ENCODE data around the gene UMODL1. TPM values are rescaled to one million over a fixed set of nuclear protein-coding genes. Genes with fewer than 3 reads are reported as not detected.

The UMODL1 gene
- total RNA-seq, 5 donors from 2014 or later (not counting 1 experiment from before 2014, with no cell fraction given): 0.16 to 0.99 (median 0.82) TPM

GRCh38 chr21:42096566-42096965 lies 25.4 kb downstream of the UMODL1 start:
- peaks cover 0 to 43% of the 10 kb centered on the region in 2 experiments for H3K27me3 ChIP-seq (replicated peaks in 1 of 2; ENCODE audit: control insufficient read depth in 2 of 2, extremely low read depth in 1 of 2, insufficient read depth in 2 of 2, low read length in 1 of 2)
- H3K4me1 Mint-ChIP-seq: no peaks in the 10 kb centered on the region
- no peaks in the 10 kb centered on the region for H3K9me3 ChIP-seq
- no peak overlapping the region for H3K27ac ChIP-seq (ENCODE audit: low read length)
- H3K36me3 ChIP-seq (ENCODE audit: control insufficient read depth in 2 of 2, extremely low read depth in 1 of 2, insufficient read depth in 1 of 2, low read length in 1 of 2): no peaks in the 10 kb centered on the region
- DNase-seq (no peak), ATAC-seq (replicated peaks in 1 of 4) (no peak)
- ChIA-PET CTCF (no interaction called here), POLR2A (no interaction called here)
- WGBS (ENCODE audit: insufficient coverage): 82% methylated on average over 3 of the region's 10 CpGs
- peaks cover 0 to 4% (median 3%) of the 10 kb centered on the region in 3 donors for H3K9me3 Mint-ChIP-seq
- no peak overlapping the region for H3K4me3 Mint-ChIP-seq
- H3K4me1 ChIP-seq (ENCODE audit: control insufficient read depth in 1 of 2, extremely low read depth in 1 of 2, insufficient read depth in 2 of 2, low read length in 2 of 2): no peaks in the 10 kb centered on the region
- peaks cover 0 to 10% of the 10 kb centered on the region in 2 donors for H3K27me3 Mint-ChIP-seq
- H3K36me3 Mint-ChIP-seq: no peaks in the 10 kb centered on the region
- H3K27ac Mint-ChIP-seq: no peak overlapping the region
- H3K4me3 ChIP-seq (ENCODE audit: control insufficient read depth in 1 of 2, extremely low read depth in 1 of 2, low read length in 1 of 2): no peak overlapping the region

GRCh38 chr21:42097274-42097673 lies 26.2 kb downstream of the UMODL1 start:
- peaks cover 0 to 5% (median 2%) of the 10 kb centered on the region in 3 donors for H3K4me1 Mint-ChIP-seq
- H3K9me3 Mint-ChIP-seq: peaks cover 0 to 4% (median 3%) of the 10 kb centered on the region in 3 donors
- peaks cover 0 to 6% of the 10 kb centered on the region in 2 donors for H3K27me3 Mint-ChIP-seq
- Histone ChIP-seq H3K9me3 (no peaks in the 10 kb centered on the region), H3K27me3 (replicated peaks in 1 of 2; ENCODE audit: control insufficient read depth in 2 of 2, extremely low read depth in 1 of 2, insufficient read depth in 2 of 2, low read length in 1 of 2) (peaks cover 0 to 41% of the 10 kb centered on the region in 2 experiments), H3K4me3 (ENCODE audit: control insufficient read depth in 1 of 2, extremely low read depth in 1 of 2, low read length in 1 of 2) (no peak overlapping the region), H3K4me1 (ENCODE audit: control insufficient read depth in 1 of 2, extremely low read depth in 1 of 2, insufficient read depth in 2 of 2, low read length in 2 of 2) (peaks cover 0 to 2% of the 10 kb centered on the region in 2 experiments), H3K36me3 (ENCODE audit: control insufficient read depth in 2 of 2, extremely low read depth in 1 of 2, insufficient read depth in 1 of 2, low read length in 1 of 2) (no peaks in the 10 kb centered on the region), H3K27ac (ENCODE audit: low read length) (no peak overlapping the region)
- ChIA-PET CTCF (no interaction called here), POLR2A (no interaction called here)
- no peak for ATAC-seq (replicated peaks in 1 of 4)
- WGBS (ENCODE audit: insufficient coverage): no CpG with 5 or more reads among the region's 3 CpGs
- H3K27ac Mint-ChIP-seq: peak overlapping the region in 1 of 2 donors; percentile 48
- no peaks in the 10 kb centered on the region for H3K36me3 Mint-ChIP-seq
- no peak overlapping the region for H3K4me3 Mint-ChIP-seq
- DNase-seq: no peak

GRCh38 chr21:42097860-42098454 lies 26.8 kb downstream of the UMODL1 start:
- no peak for DNase-seq
- H3K27ac ChIP-seq (ENCODE audit: low read length): no peak overlapping the region
- CTCF ChIA-PET: no interaction called here

GRCh38 chr21:42098957-42099505 lies 27.9 kb downstream of the UMODL1 start:
- peaks cover 0 to 8% of the 10 kb centered on the region in 2 donors for H3K27me3 Mint-ChIP-seq
- POLR2A ChIA-PET: no interaction called here
- CTCF ChIA-PET: no interaction called here
- no peaks in the 10 kb centered on the region for H3K36me3 Mint-ChIP-seq
- no peak overlapping the region for H3K4me3 Mint-ChIP-seq
- H3K27ac Mint-ChIP-seq: no peak overlapping the region
- Histone ChIP-seq H3K36me3 (ENCODE audit: control insufficient read depth in 2 of 2, extremely low read depth in 1 of 2, insufficient read depth in 1 of 2, low read length in 1 of 2) (no peaks in the 10 kb centered on the region), H3K4me1 (ENCODE audit: control insufficient read depth in 1 of 2, extremely low read depth in 1 of 2, insufficient read depth in 2 of 2, low read length in 2 of 2) (peaks cover 0 to 4% of the 10 kb centered on the region in 2 experiments), H3K27me3 (replicated peaks in 1 of 2; ENCODE audit: control insufficient read depth in 2 of 2, extremely low read depth in 1 of 2, insufficient read depth in 2 of 2, low read length in 1 of 2) (peaks cover 0 to 31% of the 10 kb centered on the region in 2 experiments), H3K4me3 (ENCODE audit: control insufficient read depth in 1 of 2, extremely low read depth in 1 of 2, low read length in 1 of 2) (no peak overlapping the region), H3K27ac (ENCODE audit: low read length) (no peak overlapping the region), H3K9me3 (no peaks in the 10 kb centered on the region)
- WGBS (ENCODE audit: insufficient coverage): 86% methylated on average over 13 of the region's 21 CpGs
- H3K4me1 Mint-ChIP-seq: peaks cover 0 to 10% (median 2%) of the 10 kb centered on the region in 3 donors
- ATAC-seq (replicated peaks in 1 of 4) (no peak), DNase-seq (no peak)
- peaks cover 0 to 4% (median 3%) of the 10 kb centered on the region in 3 donors for H3K9me3 Mint-ChIP-seq

More at GRCh38 chr21:42097860-42098454, 26.8 kb downstream of the UMODL1 start:
- 75% methylated on average over 4 of the region's 8 CpGs for WGBS (ENCODE audit: insufficient coverage)
- Histone ChIP-seq H3K36me3 (ENCODE audit: control insufficient read depth in 2 of 2, extremely low read depth in 1 of 2, insufficient read depth in 1 of 2, low read length in 1 of 2) (no peaks in the 10 kb centered on the region), H3K4me1 (ENCODE audit: control insufficient read depth in 1 of 2, extremely low read depth in 1 of 2, insufficient read depth in 2 of 2, low read length in 2 of 2) (peaks cover 0 to 4% of the 10 kb centered on the region in 2 experiments), H3K9me3 (no peaks in the 10 kb centered on the region), H3K27me3 (replicated peaks in 1 of 2; ENCODE audit: control insufficient read depth in 2 of 2, extremely low read depth in 1 of 2, insufficient read depth in 2 of 2, low read length in 1 of 2) (peaks cover 0 to 37% of the 10 kb centered on the region in 2 experiments), H3K4me3 (ENCODE audit: control insufficient read depth in 1 of 2, extremely low read depth in 1 of 2, low read length in 1 of 2) (no peak overlapping the region)
- Mint-ChIP-seq H3K36me3 (no peaks in the 10 kb centered on the region), H3K27ac (no peak overlapping the region), H3K27me3 (peaks cover 0 to 6% of the 10 kb centered on the region in 2 donors), H3K4me1 (peaks cover 0 to 10% (median 2%) of the 10 kb centered on the region in 3 donors), H3K4me3 (no peak overlapping the region), H3K9me3 (peaks cover 0 to 4% (median 3%) of the 10 kb centered on the region in 3 donors)
- POLR2A ChIA-PET: no interaction called here
- ATAC-seq (replicated peaks in 1 of 4): no peak

- Histone ChIP-seq H3K4me1 (ENCODE audit: control insufficient read depth in 1 of 2, extremely low read depth in 1 of 2, insufficient read depth in 2 of 2, low read length in 2 of 2) (peaks cover 0 to 4% of the 10 kb centered on the region in 2 experiments), H3K27ac (ENCODE audit: low read length) (no peak overlapping the region), H3K9me3 (no peaks in the 10 kb centered on the region), H3K36me3 (ENCODE audit: control insufficient read depth in 2 of 2, extremely low read depth in 1 of 2, insufficient read depth in 1 of 2, low read length in 1 of 2) (no peaks in the 10 kb centered on the region), H3K27me3 (replicated peaks in 1 of 2; ENCODE audit: control insufficient read depth in 2 of 2, extremely low read depth in 1 of 2, insufficient read depth in 2 of 2, low read length in 1 of 2) (peaks cover 0 to 39% of the 10 kb centered on the region in 2 experiments), H3K4me3 (ENCODE audit: control insufficient read depth in 1 of 2, extremely low read depth in 1 of 2, low read length in 1 of 2) (no peak overlapping the region)
- WGBS (ENCODE audit: insufficient coverage): 91% methylated on average over 8 of the region's 14 CpGs
- no peak for ATAC-seq (replicated peaks in 1 of 4)
- Mint-ChIP-seq H3K27me3 (peaks cover 0 to 10% of the 10 kb centered on the region in 2 donors), H3K36me3 (no peaks in the 10 kb centered on the region), H3K9me3 (no peaks in the 10 kb centered on the region), H3K4me1 (peaks cover 0 to 10% (median 2%) of the 10 kb centered on the region in 3 donors), H3K4me3 (no peak overlapping the region), H3K27ac (no peak overlapping the region)
- POLR2A ChIA-PET: no interaction called here
- CTCF ChIA-PET: interaction anchor here in 1 of 2 donors (0.6 kb wide), 1 partner anchor 205 kb away, joined by 4 read pairs; no protein-coding TSS in a partner anchor
- DNase-seq: no peak
Measured at GRCh38 chr21:42101246-42101645, 30.1 kb downstream of the UMODL1 start.

- H3K27me3 ChIP-seq (replicated peaks in 1 of 2; ENCODE audit: control insufficient read depth in 2 of 2, extremely low read depth in 1 of 2, insufficient read depth in 2 of 2, low read length in 1 of 2): peaks cover 0 to 44% of the 10 kb centered on the region in 2 experiments
- Mint-ChIP-seq H3K36me3 (no peaks in the 10 kb centered on the region), H3K4me3 (no peak overlapping the region), H3K27ac (no peak overlapping the region), H3K9me3 (no peaks in the 10 kb centered on the region), H3K4me1 (peaks cover 2 to 10% (median 4%) of the 10 kb centered on the region in 3 donors), H3K27me3 (peaks cover 0 to 12% of the 10 kb centered on the region in 2 donors)
- CTCF ChIA-PET: no interaction called here
- ATAC-seq (replicated peaks in 1 of 4) (no peak), DNase-seq (no peak)
- WGBS (ENCODE audit: insufficient coverage): 20% methylated on average over 6 of the region's 6 CpGs
- peaks cover 0 to 5% of the 10 kb centered on the region in 2 experiments for H3K4me1 ChIP-seq (ENCODE audit: control insufficient read depth in 1 of 2, extremely low read depth in 1 of 2, insufficient read depth in 2 of 2, low read length in 2 of 2)
- H3K27ac ChIP-seq (ENCODE audit: low read length): no peak overlapping the region
- no peaks in the 10 kb centered on the region for H3K9me3 ChIP-seq
- no peak overlapping the region for H3K4me3 ChIP-seq (ENCODE audit: control insufficient read depth in 1 of 2, extremely low read depth in 1 of 2, low read length in 1 of 2)
- POLR2A ChIA-PET: no interaction called here
- no peaks in the 10 kb centered on the region for H3K36me3 ChIP-seq (ENCODE audit: control insufficient read depth in 2 of 2, extremely low read depth in 1 of 2, insufficient read depth in 1 of 2, low read length in 1 of 2)
Measured at GRCh38 chr21:42102076-42102475, 31.0 kb downstream of the UMODL1 start.

Measured in T-cell (primary cell).